Smooth muscle cell (in vitro differentiated cells): Measurements from ENCODE around the gene MINDY4. TPM values are rescaled to one million over a fixed set of nuclear protein-coding genes. Genes with fewer than 3 reads are reported as not detected.

ENCODE experiments used
- DNase-seq: peaks from one replicate; lab custom pipeline; 2025; ENCODE audit not compliant: unreplicated experiment; lab: John Stamatoyannopoulos, UW
- H2AFZ ChIP-seq: fragments of 200-600 bp; sonication (generic); 2 replicates; pipeline ENCODE4 v1.6.0; 2016; ENCODE audit warnings: antibody characterized with exemption, low read depth, mild to moderate bottlenecking
- H3F3A ChIP-seq: fragments of 200-600 bp; sonication (generic); 2 replicates; pipeline ENCODE4 v1.6.0; 2017; ENCODE audit warnings: antibody characterized with exemption, low read depth
- H3K27ac ChIP-seq: fragments of 200-600 bp; sonication (generic); 2 replicates; pipeline ENCODE4 v1.5.1; 2016; ENCODE audit warnings: low read depth, mild to moderate bottlenecking
- H3K27me3 ChIP-seq: fragments of 200-600 bp; sonication (generic); 2 replicates; pipeline ENCODE4 v1.6.1; 2016; ENCODE audit warnings: low read depth, mild to moderate bottlenecking
- H3K36me3 ChIP-seq: fragments of 200-600 bp; sonication (generic); 2 replicates; pipeline ENCODE4 v1.5.1; 2016; ENCODE audit warnings: low read depth
- H3K4me1 ChIP-seq: fragments of 200-600 bp; sonication (generic); 2 replicates; pipeline ENCODE4 v1.5.1; 2016; ENCODE audit warnings: low read depth
- H3K4me2 ChIP-seq: fragments of 200-600 bp; sonication (generic); 2 replicates; pipeline ENCODE4 v1.6.0; 2016; ENCODE audit warnings: mild to moderate bottlenecking
- H3K4me3 ChIP-seq: fragments of 200-600 bp; sonication (generic); 2 replicates; pipeline ENCODE4 v1.5.1; 2016; ENCODE audit warnings: mild to moderate bottlenecking
- H3K79me2 ChIP-seq: fragments of 200-600 bp; sonication (generic); 2 replicates; pipeline ENCODE4 v1.6.0; 2016; ENCODE audit warnings: low read depth, mild to moderate bottlenecking
- H3K9ac ChIP-seq: fragments of 200-600 bp; sonication (generic); 2 replicates; pipeline ENCODE4 v1.6.0; 2016; ENCODE audit warnings: low read depth
- H3K9me3 ChIP-seq: fragments of 200-600 bp; sonication (generic); replicated peaks from 2 replicates; pipeline ENCODE4 v1.5.1; 2016; ENCODE audit warnings: low read depth
- H4K20me1 ChIP-seq: fragments of 200-600 bp; sonication (generic); 2 replicates; pipeline ENCODE4 v1.6.0; 2016; ENCODE audit warnings: low read depth
- WGBS: methylation state at CpG from one replicate; pipeline ENCODE4 v1.1.7; 2016; ENCODE audit warnings: low lambda C conversion rate; 5-methylcytosine and 5-hydroxymethylcytosine counted together
- polyA plus RNA-seq: library from polyadenylated mRNA; unstranded; fragments of >200 nt; fragmentation: Nextera tagmentation; extraction: Ambion mirVana; gene quantifications from 2 replicates; pipeline ENCODE4 v1.2.1, GENCODE V29; 2016
- total RNA-seq: library from RNA; depleted of rRNA; stranded (reverse); fragments of >200 nt; gene quantifications from 2 replicates; pipeline ENCODE4 v1.2.3, GENCODE V29; 2014
- TF ChIP-seq, protein P1 (sequence below): fragments of 200-600 bp; sonication (generic); IDR thresholded peaks from 2 replicates; pipeline ENCODE4 v1.5.1; 2017; ENCODE audit warnings: borderline replicate concordance, mild to moderate bottlenecking, antibody characterized with exemption; ENCODE audit not compliant: insufficient read depth, poor library complexity, severe bottlenecking

MINDY4 gene
- total and polyA plus RNA-seq, 2 experiments from 2014 or later: 4.9 to 5.3 TPM

DNA sequence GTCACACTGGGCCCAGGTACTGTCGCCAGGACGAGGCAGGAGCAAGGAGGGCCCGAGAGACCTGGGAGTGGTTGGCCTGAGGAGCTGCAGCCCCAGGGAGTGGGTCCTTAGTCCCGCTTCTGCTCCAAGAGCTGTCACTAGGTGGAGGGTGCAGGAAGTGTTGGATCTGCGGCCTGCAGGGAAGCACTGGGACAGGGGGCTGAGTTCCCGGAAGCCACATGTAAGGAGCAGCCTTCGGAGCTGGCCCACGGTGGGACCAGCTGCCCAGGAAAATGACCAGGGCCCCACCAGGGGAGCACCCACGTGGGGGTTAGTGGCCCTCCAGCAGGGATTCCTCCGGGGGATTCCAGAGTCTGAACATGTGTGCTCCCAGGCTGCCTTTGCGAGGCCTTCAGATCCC is 131.2 kb downstream of the MINDY4 start:
- TF ChIP-seq, protein P1, sequence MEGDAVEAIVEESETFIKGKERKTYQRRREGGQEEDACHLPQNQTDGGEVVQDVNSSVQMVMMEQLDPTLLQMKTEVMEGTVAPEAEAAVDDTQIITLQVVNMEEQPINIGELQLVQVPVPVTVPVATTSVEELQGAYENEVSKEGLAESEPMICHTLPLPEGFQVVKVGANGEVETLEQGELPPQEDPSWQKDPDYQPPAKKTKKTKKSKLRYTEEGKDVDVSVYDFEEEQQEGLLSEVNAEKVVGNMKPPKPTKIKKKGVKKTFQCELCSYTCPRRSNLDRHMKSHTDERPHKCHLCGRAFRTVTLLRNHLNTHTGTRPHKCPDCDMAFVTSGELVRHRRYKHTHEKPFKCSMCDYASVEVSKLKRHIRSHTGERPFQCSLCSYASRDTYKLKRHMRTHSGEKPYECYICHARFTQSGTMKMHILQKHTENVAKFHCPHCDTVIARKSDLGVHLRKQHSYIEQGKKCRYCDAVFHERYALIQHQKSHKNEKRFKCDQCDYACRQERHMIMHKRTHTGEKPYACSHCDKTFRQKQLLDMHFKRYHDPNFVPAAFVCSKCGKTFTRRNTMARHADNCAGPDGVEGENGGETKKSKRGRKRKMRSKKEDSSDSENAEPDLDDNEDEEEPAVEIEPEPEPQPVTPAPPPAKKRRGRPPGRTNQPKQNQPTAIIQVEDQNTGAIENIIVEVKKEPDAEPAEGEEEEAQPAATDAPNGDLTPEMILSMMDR: no peak
- 87% methylated on average over 11 of the region's 11 CpGs for WGBS
- no peaks in the 10 kb centered on the region for H3F3A ChIP-seq
- no peak overlapping the region for H3K9ac ChIP-seq
- no peaks in the 10 kb centered on the region for H3K27me3 ChIP-seq
- peaks cover 8% of the 10 kb centered on the region for H3K4me1 ChIP-seq
- H3K9me3 ChIP-seq: no peaks in the 10 kb centered on the region
- no peak overlapping the region for H3K4me2 ChIP-seq
- DNase-seq: no peak
- no peak overlapping the region for H3K27ac ChIP-seq
- no peaks in the 10 kb centered on the region for H4K20me1 ChIP-seq
- no peak overlapping the region for H2AFZ ChIP-seq
- no peaks in the 10 kb centered on the region for H3K36me3 ChIP-seq
- H3K79me2 ChIP-seq: no peaks in the 10 kb centered on the region
- no peak overlapping the region for H3K4me3 ChIP-seq

DNA sequence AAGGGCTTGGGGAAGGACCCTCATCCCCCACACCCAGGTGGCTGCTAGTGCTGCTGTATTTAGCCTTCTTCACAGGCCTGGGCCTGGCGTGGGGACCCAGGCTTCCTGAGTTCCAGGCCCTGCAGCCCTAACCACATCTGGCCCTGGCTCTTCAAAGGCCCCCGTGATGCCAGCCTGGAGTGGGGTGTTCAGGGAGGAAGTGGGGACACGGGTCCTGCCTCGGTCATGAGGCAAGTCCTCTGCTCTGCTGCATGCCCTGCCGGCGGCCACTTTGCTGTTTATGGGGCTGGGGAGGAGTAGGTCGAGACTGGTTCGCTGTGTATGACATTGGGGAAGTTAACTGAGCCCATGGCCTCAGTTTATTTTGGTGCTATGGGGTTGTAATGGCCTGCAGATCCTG is 131.9 kb downstream of the MINDY4 start:
- no peaks in the 10 kb centered on the region for H3K36me3 ChIP-seq
- H3K4me2 ChIP-seq: no peak overlapping the region
- TF ChIP-seq, protein P1: no peak
- H3K27me3 ChIP-seq: no peaks in the 10 kb centered on the region
- H3F3A ChIP-seq: no peaks in the 10 kb centered on the region
- no peaks in the 10 kb centered on the region for H4K20me1 ChIP-seq
- H3K79me2 ChIP-seq: no peaks in the 10 kb centered on the region
- no peak overlapping the region for H3K27ac ChIP-seq
- 96% methylated on average over 8 of the region's 8 CpGs for WGBS
- H2AFZ ChIP-seq: no peak overlapping the region
- no peak overlapping the region for H3K4me3 ChIP-seq
- no peak overlapping the region for H3K9ac ChIP-seq
- no peak for DNase-seq
- H3K9me3 ChIP-seq: no peaks in the 10 kb centered on the region
- H3K4me1 ChIP-seq: peaks cover 9% of the 10 kb centered on the region

DNA sequence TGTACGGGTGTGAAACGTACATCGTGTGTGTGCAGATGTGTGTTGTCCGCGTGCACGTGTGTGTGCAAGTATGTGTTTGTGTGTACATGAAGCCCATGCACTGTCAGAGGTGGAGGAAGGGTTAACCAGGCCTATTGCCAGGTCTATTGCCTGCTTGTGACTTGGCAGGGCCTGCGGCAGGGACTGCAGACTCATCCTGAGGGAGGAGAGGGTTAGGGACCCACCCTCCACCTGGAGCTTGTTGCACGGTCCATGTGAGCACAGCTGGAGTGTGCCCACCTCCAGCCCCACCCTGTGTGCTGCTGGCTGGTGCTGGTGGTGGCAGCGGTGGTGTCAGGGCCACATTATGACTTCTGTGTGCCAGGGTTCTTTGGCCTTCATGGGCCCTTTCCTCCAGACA is 133.3 kb downstream of the MINDY4 start:
- no peak for DNase-seq
- no peaks in the 10 kb centered on the region for H3K79me2 ChIP-seq
- WGBS: 94% methylated on average over 9 of the region's 9 CpGs
- H3K9me3 ChIP-seq: no peaks in the 10 kb centered on the region
- H3K4me1 ChIP-seq: peaks cover 9% of the 10 kb centered on the region
- no peaks in the 10 kb centered on the region for H3K27me3 ChIP-seq
- H2AFZ ChIP-seq: no peak overlapping the region
- no peaks in the 10 kb centered on the region for H4K20me1 ChIP-seq
- H3K27ac ChIP-seq: no peak overlapping the region
- no peaks in the 10 kb centered on the region for H3F3A ChIP-seq
- H3K4me3 ChIP-seq: no peak overlapping the region
- TF ChIP-seq, protein P1: no peak
- H3K9ac ChIP-seq: no peak overlapping the region
- H3K36me3 ChIP-seq: no peaks in the 10 kb centered on the region
- H3K4me2 ChIP-seq: no peak overlapping the region
